ENCODE data around the gene BRI3.
A peak's percentile ranks its signal among the peaks of the same experiment; 100 is the strongest.

Gene BRI3

GRCh38 chr7:98254516-98254915, 27.0 kb upstream of the BRI3 start:
- no peak for DNase-seq

DNA sequence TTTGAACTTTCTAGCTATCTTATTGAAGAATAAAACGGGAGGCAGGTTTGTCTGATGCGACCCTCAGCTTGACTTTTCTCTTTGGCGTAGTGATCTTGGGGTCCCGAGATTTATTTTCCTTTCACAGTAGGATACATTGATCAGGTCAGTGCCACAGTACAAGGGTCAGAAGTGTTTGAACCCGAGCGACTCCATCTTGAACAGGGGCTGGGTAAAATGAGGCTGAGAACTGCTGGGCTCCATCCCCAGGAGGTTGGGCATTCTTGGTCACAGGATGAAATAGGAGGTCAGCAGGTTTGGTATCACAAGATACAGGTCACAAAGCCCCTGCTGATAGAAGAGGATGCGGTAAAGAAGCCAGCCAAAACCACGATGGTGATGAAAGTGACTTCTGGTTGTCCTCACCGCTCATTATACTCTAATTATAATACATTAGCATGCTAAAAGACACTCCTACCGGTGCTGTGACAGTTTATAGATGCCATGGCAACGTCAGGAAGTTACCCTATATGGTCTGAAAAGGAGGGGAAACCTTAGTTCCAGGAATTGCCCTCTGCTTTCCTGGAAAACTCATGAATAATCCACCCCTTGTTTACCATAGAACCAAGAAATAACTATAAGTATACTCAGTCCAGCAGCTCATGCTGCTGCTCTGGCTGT, 26.4 kb upstream of the BRI3 start:
- no peak for DNase-seq

DNA sequence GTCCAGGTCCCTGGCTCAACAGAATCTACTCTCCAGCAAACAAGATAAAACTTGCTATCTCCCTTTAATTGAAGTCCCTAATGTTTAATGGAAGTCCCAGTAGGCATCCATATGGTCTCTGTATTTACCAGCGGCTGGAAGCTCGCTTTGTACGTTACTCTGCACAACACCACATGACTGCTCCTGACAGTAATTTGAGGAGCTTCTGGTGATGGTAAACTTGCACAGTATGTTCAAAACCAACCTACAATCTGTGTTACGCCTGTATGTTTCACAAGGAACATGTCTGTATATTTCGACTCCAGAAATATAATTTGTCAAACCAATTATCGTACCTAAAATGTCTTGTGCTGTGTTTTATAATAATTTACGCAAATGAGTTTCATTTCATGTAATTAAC, 25.1 kb upstream of the BRI3 start:
- no peak for DNase-seq

- no peak for DNase-seq
Observed at GRCh38 chr7:98257701-98258100, 23.8 kb upstream of the BRI3 start.

- DNase-seq, result no peak
Observed at GRCh38 chr7:98265841-98266271, 15.6 kb upstream of the BRI3 start.

DNA sequence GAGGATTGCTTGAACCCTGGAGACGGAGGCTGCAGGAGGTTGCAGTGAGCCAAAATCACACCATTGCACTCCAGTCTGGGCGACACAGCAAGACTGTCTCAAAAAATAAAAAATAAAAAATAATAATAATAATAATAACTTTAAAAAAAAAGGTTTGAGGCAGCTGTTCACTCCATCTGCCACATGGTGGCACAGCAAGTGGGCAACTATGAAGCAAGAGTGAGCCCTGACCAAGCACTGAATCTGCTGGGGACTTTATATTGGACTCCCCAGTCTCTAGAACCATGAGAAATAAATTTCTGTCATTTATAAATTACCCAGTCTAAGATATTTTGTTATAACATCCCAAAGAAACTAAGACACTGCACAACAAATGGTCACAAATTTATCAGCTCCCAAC, 14.6 kb upstream of the BRI3 start:
- no peak for DNase-seq

GRCh38 chr7:98267303-98267702, 14.2 kb upstream of the BRI3 start:
- no peak for DNase-seq

DNA sequence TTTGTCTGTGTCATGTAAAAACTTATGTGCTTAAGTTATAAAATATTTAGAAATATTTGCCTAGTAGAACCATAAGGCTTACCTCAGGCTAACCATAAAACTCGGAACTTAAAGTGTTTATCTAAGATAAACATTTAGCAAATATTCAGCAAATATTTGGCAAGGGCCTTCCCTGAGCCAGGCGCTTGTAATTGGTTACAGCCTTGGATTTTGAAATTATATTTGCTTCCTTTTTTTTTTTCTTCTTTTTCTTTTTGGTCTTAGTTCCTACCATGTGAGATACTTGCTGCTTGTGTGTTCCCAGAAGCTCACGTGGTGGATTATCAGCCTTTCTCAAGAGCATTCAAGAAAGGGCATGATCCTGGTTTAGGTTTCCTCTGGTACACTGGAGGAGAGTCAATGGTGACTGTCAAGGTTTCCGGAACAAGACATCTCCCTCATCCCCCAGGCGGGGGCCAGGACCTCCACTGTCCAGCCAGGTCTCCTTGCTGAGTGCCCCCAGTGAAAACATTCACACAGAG, 5.2 kb upstream of the BRI3 start:
- DNase-seq, result no peak

- no peak for DNase-seq
Observed at GRCh38 chr7:98278408-98278807, 3.1 kb upstream of the BRI3 start.

GRCh38 chr7:98278936-98279335, 2.5 kb upstream of the BRI3 start:
- DNase-seq, result peak; percentile 29

GRCh38 chr7:98280296-98280695, 1.2 kb upstream of the BRI3 start:
- no peak for DNase-seq

GRCh38 chr7:98281757-98282606, 496 bp downstream of the BRI3 start:
- no peak for DNase-seq

GRCh38 chr7:98282703-98283102, 1.2 kb downstream of the BRI3 start:
- no peak for DNase-seq

- DNase-seq, result no peak
Observed at GRCh38 chr7:98283127-98283886, 1.8 kb downstream of the BRI3 start.

GRCh38 chr7:98283887-98284222, 2.4 kb downstream of the BRI3 start:
- no peak for DNase-seq

GRCh38 chr7:98284335-98285036, 3.0 kb downstream of the BRI3 start:
- DNase-seq, result peak; percentile 15

DNA sequence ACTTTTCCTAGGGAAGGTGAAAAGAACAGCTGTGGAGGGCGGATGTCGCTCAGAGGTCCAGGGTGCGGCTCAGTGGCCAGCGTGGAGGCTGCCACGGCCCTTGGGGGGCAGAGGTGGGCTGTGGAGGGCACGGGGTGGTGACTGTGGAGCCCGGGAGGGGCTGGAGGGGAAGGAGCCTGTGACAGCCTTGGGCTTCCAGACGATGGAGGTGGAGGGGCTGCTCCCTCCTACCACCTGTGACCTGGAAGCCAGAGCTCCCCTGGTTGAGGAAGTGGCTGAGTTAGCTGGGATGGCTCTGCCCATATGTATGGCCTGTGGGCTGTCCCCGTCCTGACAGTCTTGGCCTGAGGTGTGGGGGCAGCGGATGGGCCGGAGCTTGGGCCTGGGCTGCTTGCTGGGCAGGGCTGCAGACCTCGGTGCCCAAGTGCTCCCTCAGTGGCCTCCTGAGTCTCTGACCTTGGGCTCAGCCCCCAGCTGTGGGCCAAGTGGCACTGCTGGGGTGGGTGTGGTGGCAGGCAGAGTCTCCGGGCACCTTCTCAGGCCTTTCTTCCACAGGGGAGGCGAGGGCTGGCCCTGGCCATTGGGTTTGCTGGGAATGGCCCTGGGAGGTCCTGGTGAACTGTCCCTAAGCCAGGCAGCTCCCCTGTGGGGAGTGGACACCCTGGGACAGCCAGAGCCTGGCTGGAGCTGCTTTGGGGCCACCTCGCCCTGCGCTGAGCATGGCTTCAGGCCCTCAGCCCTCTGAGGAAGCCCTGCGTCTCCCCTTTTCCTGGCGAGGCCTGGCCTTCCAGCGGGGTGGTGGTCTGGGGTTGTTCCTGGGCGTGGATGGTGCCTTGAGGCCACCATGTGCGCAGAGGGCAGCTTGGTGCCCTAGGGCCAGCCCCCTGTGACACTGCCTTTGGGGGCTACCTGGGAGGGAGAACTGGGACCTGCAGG, 3.9 kb downstream of the BRI3 start:
- DNase-seq, result no peak

GRCh38 chr7:98286093-98286539, 4.6 kb downstream of the BRI3 start:
- no peak for DNase-seq

GRCh38 chr7:98286701-98287485, 5.4 kb downstream of the BRI3 start:
- no peak for DNase-seq

GRCh38 chr7:98287486-98287959, 6.0 kb downstream of the BRI3 start:
- no peak for DNase-seq

Measured in NCI-H2029 (cell line).